Prostate gland (tissue), 2 donors: ENCODE data around the gene CELA3A. TPM values are rescaled to one million over a fixed set of nuclear protein-coding genes. Genes with fewer than 3 reads are reported as not detected.

Source experiments
- DNase-seq: peaks from one replicate; pipeline ENCODE4 v3.0.0-alpha.2; 2019; ENCODE audit warnings: low spot score
- H3K27ac ChIP-seq, 2 donors: fragments of 200-600 bp; sonication (generic); 2 replicates each; pipeline ENCODE4 v1.5.1; 2017 to 2019
- H3K27me3 ChIP-seq: fragments of 200-600 bp; sonication (generic); replicated peaks from 2 replicates; pipeline ENCODE4 v1.5.1; 2019; ENCODE audit not compliant: insufficient read depth
- H3K36me3 ChIP-seq, 2 donors: fragments of 200-600 bp; sonication (generic); 1 replicate in 1 of 2; 2 replicates in 1 of 2; pipeline versions ENCODE4 v1.5.1 to v1.8.1; 2017 to 2019
- H3K4me1 ChIP-seq: fragments of 200-600 bp; sonication (generic); replicated peaks from 2 replicates; pipeline ENCODE4 v1.5.1; 2019
- H3K4me3 ChIP-seq, 2 donors: fragments of 200-600 bp; sonication (generic); 2 replicates each; pipeline ENCODE4 v1.5.1; 2017 to 2019
- H3K9me3 ChIP-seq: fragments of 200-600 bp; sonication (generic); 2 replicates; pipeline ENCODE4 v1.5.1; 2017
- CTCF ChIP-seq, 4 experiments: fragments of 200-600 bp in 2 of 4; fragments of 450-650 bp in 2 of 4; sonication (generic) in 2 of 4; IDR thresholded peaks; 1 replicate in 3 of 4; 2 replicates in 1 of 4; pipeline ENCODE4 v1.5.1; 2016 to 2019; ENCODE audit warnings: antibody characterized with exemption in 4 of 4, mild to moderate bottlenecking in 2 of 4, moderate library complexity in 2 of 4
- POLR2A ChIP-seq: fragments of 450-650 bp; IDR thresholded peaks from one replicate; pipeline ENCODE4 v1.6.1; 2016; ENCODE audit warnings: antibody characterized with exemption, mild to moderate bottlenecking
- POLR2AphosphoS5 ChIP-seq: sonication (generic); formaldehyde crosslinking; IDR thresholded peaks from one replicate; pipeline ENCODE4 v1.6.1; 2017; ENCODE audit warnings: antibody characterized with exemption
- WGBS: methylation state at CpG from one replicate; pipeline ENCODE4 v1.1.5; 2018; 5-methylcytosine and 5-hydroxymethylcytosine counted together
- intact Hi-C: fragments of 100-400 bp; cut with DNase I; formaldehyde crosslinking; loops from one replicate; pipeline ENCODE4 v1.14.2; 2022
- total RNA-seq, 2 donors: library from RNA; depleted of rRNA; stranded (reverse); fragments of >200 nt; gene quantifications; one replicate each; pipeline ENCODE4 v1.1.0, GENCODE V29; 2016

CELA3A gene
- total RNA-seq, 2 donors from 2014 or later, result not detected

- no peak overlapping the region for H3K4me3 ChIP-seq
- DNase-seq, result peak; percentile 46
- H3K9me3 ChIP-seq, result no peaks in the 10 kb centered on the region
- no peaks in the 10 kb centered on the region for H3K36me3 ChIP-seq
- H3K27me3 ChIP-seq, result no peaks in the 10 kb centered on the region
- TF ChIP-seq POLR2A, result no peak
- peak; percentile 35 for TF ChIP-seq POLR2AphosphoS5
- no peak for TF ChIP-seq CTCF (IDR thresholded peaks at IDR 0.05)
- H3K4me1 ChIP-seq, result no peaks in the 10 kb centered on the region
- H3K27ac ChIP-seq, result no peak overlapping the region
- WGBS, result 49% methylated on average over 6 of the region's 6 CpGs
- intact Hi-C loops, result no loop called here
Measured at GRCh38 chr1:22039594-22040285, 38.3 kb downstream of the CELA3A start.

GRCh38 chr1:22040286-22040623 is 38.8 kb downstream of the CELA3A start:
- no peak overlapping the region for H3K27ac ChIP-seq
- TF ChIP-seq POLR2A (no peak), POLR2AphosphoS5 (no peak), CTCF (IDR thresholded peaks at IDR 0.05) (no peak)
- 90% methylated on average over 5 of the region's 5 CpGs for WGBS
- H3K4me3 ChIP-seq, result no peak overlapping the region
- no peaks in the 10 kb centered on the region for H3K27me3 ChIP-seq
- H3K9me3 ChIP-seq, result no peaks in the 10 kb centered on the region
- no peaks in the 10 kb centered on the region for H3K36me3 ChIP-seq
- intact Hi-C loops, result no loop called here
- DNase-seq, result no peak
- H3K4me1 ChIP-seq, result no peaks in the 10 kb centered on the region

DNA sequence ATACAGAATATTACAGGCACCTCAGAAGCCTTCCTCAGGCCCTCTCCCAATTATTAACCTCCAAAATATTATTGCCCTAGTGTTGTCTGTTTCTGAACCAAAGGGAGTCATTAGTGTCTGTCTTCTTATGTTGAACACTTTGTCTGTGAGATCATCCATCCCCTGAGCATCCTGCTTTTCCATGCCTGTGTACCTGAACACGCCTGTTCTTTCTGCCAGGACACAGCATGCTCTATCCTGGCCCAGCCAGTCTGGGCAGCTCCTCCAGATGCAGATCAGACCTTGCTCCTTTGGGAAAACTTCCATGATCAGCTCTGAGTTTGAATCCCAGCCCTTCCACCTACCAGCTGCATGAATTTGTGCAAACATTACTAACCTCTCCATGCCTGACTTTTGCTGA is 40.0 kb downstream of the CELA3A start:
- Histone ChIP-seq H3K4me1 (no peaks in the 10 kb centered on the region), H3K27ac (no peak overlapping the region), H3K27me3 (no peaks in the 10 kb centered on the region), H3K36me3 (no peaks in the 10 kb centered on the region), H3K9me3 (no peaks in the 10 kb centered on the region), H3K4me3 (no peak overlapping the region)
- WGBS, result 60% methylated on average over 1 of the region's 1 CpG
- intact Hi-C loops, result no loop called here
- peak; percentile 19 for DNase-seq
- no peak for TF ChIP-seq CTCF (IDR thresholded peaks at IDR 0.05)
- peak; percentile 16 for TF ChIP-seq POLR2AphosphoS5
- no peak for TF ChIP-seq POLR2A

- WGBS, result 39% methylated on average over 3 of the region's 3 CpGs
- no peaks in the 10 kb centered on the region for H3K4me1 ChIP-seq
- peak; percentile 82 for DNase-seq
- H3K27me3 ChIP-seq, result no peaks in the 10 kb centered on the region
- intact Hi-C loops, result no loop called here
- H3K9me3 ChIP-seq, result no peaks in the 10 kb centered on the region
- peak overlapping the region; percentile 40 to 57 for H3K27ac ChIP-seq
- no peaks in the 10 kb centered on the region for H3K36me3 ChIP-seq
- peak; percentile 94 for TF ChIP-seq POLR2AphosphoS5
- TF ChIP-seq CTCF (IDR thresholded peaks at IDR 0.05), result no peak
- no peak overlapping the region for H3K4me3 ChIP-seq
Measured at GRCh38 chr1:22043198-22043769, 41.8 kb downstream of the CELA3A start.
